Measurements from ENCODE around the gene STEAP1.
"Not testable (repeated sequence)": the region's sequence is repeated elsewhere in the genome, so short reads cannot be mapped to it uniquely, and the experiment has no call there.

STEAP1 gene

DNA sequence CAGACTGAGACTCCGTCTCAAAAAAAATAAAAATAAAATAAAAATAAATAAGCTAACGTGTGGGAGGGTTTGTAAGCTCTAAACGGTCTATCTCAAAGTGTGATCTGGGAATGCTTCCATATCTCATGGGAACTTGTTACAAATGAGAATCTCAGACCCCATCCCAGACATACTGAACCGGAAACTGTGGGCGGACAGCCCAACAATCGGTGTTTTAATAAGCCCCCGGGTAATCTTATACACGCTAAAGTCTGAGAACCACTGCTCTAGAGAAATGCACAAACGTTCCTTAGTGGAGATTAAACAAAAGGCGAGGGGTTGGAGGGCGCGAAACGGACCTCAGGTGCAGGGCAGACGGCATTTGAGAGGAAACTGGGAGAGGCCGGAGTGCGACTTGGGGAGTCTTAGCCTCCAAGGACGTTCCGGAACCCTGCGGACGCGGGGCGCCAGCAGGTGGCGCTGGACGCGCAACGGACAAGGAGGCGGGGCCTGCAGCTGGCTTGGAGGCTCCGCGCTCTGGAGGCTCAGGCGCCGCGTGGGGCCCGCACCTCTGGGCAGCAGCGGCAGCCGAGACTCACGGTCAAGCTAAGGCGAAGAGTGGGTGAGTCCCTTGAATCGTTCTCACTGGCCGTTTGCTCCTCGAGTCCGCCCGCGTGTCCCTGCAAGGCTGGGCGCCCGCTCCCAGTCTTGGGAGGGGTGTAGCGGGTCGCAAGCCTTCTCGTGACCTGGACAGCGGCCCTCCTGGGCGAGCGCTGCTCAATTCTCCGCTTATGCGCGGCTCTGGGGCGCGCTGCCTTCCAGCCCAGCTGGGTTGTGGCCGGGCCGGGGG is at the start of gene STEAP1:
Gene STEAP1 (plus strand): TSS at position 527 of the 829 bp plus-strand sequence. CDS start 5,320 bp downstream, outside the sequence.
- peak; percentile 91 for DNase-seq (ENCODE audit: low spot score)
- H3K4me3 ChIP-seq, result peak within 1 kb of the TSS; percentile 78
- peak within 1 kb of the TSS in 1 of 2 donors; percentile 73 for H3K27ac ChIP-seq
- TF ChIP-seq, protein P1, sequence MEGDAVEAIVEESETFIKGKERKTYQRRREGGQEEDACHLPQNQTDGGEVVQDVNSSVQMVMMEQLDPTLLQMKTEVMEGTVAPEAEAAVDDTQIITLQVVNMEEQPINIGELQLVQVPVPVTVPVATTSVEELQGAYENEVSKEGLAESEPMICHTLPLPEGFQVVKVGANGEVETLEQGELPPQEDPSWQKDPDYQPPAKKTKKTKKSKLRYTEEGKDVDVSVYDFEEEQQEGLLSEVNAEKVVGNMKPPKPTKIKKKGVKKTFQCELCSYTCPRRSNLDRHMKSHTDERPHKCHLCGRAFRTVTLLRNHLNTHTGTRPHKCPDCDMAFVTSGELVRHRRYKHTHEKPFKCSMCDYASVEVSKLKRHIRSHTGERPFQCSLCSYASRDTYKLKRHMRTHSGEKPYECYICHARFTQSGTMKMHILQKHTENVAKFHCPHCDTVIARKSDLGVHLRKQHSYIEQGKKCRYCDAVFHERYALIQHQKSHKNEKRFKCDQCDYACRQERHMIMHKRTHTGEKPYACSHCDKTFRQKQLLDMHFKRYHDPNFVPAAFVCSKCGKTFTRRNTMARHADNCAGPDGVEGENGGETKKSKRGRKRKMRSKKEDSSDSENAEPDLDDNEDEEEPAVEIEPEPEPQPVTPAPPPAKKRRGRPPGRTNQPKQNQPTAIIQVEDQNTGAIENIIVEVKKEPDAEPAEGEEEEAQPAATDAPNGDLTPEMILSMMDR (IDR thresholded peaks at IDR 0.05), result peak; percentile 88

DNA sequence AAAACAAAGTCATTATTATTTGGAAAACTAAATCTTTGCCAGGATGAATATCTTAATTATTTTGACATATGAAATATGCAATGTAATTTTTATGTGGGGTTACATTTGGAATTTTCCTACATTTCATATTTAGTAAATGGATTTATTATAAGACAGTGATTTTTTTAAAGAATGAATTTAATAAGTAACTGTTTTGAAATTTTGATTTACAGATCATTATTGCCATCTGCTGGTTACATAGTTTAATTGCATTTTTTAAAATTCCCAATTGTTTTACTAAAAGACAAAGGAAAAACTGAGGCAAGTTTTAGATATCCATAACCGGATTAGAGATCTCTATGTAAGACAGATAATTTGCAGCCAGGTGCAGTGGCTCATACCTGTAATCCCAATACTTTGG is 39.3 kb upstream of the STEAP1 start:
- DNase-seq (ENCODE audit: low spot score); H3K4me3 ChIP-seq; H3K27ac ChIP-seq: not testable (repeated sequence)

DNA sequence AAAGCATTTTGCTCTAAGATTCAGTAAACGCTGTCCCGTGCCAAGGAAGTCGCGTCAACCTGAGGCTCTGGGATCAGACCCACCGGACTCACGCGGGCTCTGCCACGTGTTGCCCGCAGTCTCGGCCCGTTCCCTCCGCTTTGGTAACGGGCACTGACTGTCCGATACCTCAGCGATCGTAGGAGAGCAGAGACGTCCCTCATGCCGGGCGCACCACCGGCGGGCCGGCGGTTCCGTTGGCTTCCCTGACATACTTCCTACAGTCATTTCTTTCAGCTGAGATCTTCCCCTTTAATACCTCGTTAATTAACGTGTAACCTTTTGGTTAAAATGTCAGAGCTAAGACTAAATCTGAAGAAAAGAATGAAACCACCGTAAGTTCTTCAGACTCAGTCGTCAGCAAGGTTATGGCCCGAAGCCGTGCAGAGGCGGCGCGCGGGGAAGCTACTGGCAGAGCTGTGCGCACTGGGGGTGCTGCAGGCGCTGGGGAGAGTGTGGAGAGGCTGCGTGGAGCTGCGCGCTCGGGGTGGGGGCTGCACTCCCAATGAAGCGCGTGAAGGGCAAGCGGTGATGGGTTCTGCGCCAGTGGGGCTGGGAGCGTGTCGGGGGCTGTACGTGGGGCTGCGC is 35.6 kb upstream of the STEAP1 start:
- DNase-seq (ENCODE audit: low spot score); H3K27ac ChIP-seq: not testable (repeated sequence)
- H3K4me3 ChIP-seq, result peak overlapping the region; percentile 70

DNA sequence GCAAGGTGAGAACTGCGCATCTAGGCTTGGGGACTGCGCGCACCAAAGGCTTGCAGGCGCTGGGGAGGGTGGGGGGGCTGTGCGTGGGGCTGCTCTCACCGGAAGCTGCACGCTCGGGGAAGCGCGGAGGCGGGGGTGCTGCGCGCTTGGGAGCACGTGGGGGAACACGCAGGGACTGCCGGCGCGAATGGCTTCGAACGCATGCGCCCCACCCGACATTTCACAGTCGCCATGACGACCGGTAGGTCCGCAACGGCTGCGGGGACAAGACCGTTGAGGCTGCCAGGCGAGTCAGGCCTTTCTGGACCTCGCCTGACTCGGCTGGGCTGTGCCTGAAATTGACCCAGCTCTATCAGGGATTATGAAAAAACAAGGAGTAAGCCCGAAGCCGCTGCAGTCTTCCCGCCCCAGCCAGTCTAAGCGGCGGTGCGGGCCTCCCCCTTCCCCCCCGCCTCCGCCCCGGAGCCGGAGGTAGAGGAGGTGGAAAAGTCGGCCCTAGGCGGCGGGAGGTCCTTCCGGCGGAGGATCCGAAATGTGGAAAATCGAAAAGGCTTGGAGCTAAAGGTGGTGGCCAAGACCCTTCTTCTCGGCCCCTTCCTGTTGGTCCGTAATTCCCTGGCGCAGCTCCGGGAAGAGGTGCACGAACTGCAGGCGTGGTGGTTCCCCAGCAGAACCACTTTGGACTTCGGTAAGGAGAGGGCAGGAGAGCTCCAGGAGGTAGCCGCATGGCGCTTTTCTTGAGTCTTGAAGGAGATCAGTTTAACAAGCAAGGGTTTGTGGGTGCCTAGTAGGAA is 34.9 kb upstream of the STEAP1 start:
- TF ChIP-seq, protein P1 (IDR thresholded peaks at IDR 0.05), result no peak

DNA sequence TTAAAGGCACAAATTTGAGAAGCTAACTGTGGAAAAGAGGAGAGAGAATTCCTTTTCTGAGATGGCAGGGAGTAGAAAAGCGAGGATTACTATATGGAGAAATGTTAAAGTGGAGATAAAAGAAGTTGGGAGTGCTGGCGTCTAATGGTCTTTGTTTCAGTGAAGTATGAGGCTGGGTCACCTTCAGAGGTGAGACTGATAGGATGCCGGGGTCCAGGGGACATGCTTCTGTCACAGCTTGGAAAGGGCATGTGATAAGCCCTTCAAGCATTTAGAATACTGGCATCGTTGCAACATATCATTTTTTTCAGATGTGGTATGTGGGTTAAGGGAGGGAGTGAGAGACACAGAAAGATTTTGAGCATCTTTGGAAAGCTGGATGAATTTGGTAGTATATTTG is 34.1 kb upstream of the STEAP1 start:
- H3K27ac ChIP-seq; DNase-seq (ENCODE audit: low spot score); H3K4me3 ChIP-seq: not testable (repeated sequence)

More for the DNA sequence above, 34.9 kb upstream of the STEAP1 start:
- Histone ChIP-seq H3K27ac (no peak overlapping the region), H3K4me3 (peak overlapping the region; percentile 70)
- DNase-seq (ENCODE audit: low spot score), result no peak

DNA sequence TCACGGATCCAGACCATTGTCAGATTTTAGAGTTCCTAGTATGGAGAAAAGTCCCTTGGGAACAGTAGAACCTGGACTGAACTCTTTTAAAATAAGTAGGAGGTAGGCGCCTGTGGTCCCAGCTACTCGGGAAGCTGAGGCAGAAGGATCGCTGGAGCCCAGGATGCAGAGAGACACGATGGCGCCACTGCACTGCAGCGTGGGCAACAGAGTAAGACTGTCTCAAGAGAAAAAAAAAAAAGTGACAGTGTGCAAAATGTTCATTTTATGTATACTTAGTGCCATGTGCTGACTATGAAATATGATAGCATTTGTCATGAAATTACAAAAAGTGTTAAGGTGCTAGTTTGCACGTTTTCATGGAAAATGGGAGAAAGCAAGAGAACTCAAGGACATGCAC is 22.5 kb upstream of the STEAP1 start:
- not testable (repeated sequence) for H3K27ac ChIP-seq; DNase-seq (ENCODE audit: low spot score); H3K4me3 ChIP-seq

DNA sequence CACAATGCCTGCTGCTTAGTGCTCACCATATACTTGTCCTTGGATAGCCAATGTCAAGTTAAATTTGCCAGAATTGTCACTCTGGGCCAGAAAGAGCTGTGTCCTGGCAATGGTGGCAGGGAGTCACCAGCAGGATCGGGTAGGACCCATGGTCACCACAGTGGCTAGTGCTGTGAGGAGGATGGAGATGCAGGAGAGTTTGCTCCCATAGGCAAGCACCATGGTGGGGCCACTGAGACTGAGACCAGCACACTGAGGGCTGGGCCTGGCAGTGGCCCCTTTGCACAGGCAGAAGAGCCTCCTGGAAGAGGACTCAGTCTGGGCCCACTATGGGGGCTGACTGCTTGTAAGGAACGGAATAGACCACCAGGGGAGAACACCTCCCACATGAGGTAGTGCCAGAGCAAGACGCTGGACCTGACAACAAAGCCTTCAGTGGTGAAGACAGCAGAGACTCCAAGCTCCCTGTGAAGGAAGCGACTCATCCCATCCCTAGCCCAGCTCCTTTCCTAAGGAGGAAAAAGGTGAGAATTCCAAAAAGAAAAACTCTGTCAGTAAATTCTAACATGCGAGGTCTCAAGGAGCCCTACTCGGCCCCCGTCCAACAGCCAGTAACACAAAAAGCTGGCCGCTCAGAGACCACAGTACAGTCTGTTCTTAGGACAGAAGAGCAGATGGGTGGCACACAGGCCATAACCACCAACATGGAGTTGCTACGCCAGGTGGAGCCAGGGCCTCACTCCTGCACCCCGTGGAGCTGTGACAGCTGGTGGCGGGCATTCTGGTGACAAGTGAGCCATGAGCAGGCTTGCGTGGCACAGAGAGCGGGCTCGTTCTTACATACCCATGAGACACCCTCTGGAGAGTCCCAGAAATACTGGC is 6.9 kb upstream of the STEAP1 start:
- not testable (repeated sequence) for H3K27ac ChIP-seq; H3K4me3 ChIP-seq; DNase-seq (ENCODE audit: low spot score)

DNA sequence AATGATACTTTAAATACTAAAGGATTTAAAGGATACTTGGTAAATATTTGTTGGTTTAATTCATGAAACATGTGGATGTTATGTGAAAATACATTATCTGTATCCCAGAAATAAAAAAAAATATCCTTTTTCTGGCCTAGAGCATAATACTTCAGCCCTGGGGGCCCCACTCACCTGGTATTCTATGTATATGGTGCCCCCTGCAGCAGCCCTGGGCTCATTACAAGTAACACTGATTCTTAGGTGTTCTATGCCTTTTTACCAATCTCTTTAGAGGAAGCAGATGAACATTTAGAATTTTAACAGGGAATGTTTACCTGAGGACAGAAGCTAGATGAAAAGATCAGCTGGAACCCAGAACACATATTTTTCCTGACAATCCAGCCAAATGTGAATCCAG is 4.8 kb upstream of the STEAP1 start:
- not testable (repeated sequence) for DNase-seq (ENCODE audit: low spot score); H3K27ac ChIP-seq; H3K4me3 ChIP-seq

DNA sequence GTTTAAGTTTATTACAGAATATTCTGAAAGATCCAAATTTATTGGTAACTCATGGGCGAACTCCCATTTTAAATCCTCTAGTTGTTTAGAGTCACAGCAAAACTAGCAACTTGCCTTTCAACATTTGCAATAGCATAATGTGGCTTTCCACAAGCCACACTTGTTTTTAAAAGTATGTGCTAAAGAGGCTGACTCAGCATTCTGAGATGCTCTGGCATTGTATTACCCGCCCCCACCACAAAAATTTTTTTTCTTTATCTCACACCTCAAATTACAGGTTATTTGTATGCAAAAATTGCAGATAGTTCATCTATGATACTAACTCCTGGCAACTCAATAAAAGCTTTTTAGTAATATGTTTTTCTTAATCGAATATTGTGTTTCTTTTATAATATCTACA is 2.4 kb upstream of the STEAP1 start:
- not testable (repeated sequence) for H3K27ac ChIP-seq; DNase-seq (ENCODE audit: low spot score); H3K4me3 ChIP-seq

DNA sequence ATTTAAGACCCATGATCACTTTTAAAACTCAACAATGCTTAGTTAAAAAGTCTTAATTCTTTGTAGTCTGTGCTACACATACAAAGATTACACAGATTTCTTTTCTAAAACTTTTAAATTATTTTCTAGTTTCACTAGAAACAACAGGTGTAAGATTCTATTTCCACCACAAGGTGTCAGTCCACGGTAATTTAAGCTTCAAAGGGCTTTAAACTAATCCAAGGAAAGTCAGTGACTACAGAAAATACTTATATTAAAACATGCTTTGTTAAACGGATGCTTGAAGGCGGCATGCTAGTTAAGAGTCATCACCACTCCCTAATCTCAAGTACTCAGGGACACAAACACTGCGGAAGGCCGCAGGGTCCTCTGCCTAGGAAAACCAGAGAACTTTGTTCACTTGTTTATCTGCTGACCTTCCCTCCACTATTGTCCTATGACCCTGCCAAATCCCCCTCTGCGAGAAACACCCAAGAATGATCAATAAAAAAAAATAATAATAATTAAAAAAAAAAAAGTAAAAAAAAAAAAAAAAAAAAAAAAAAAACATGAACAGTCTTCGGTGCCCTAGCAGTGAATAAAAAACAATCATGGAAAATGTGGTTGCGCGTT is 1.5 kb upstream of the STEAP1 start:
- DNase-seq (ENCODE audit: low spot score); H3K4me3 ChIP-seq; H3K27ac ChIP-seq: not testable (repeated sequence)
- TF ChIP-seq, protein P1 (IDR thresholded peaks at IDR 0.05), result peak; percentile 21
